Activated CD8-positive, alpha-beta memory T cell treated with anti-CD3 and anti-CD28 coated beads for 48 hours (primary cell): ENCODE data around the gene MAS1L.
"Not testable (repeated sequence)": the region's sequence is repeated elsewhere in the genome, so short reads cannot be mapped to it uniquely, and the experiment has no call there.

Experiments
- DNase-seq, 3 experiments: peaks; one replicate each; pipeline ENCODE4 v3.0.0-alpha.2; 2020; ENCODE audit warnings: low read depth in 2 of 3, low spot score in 2 of 3

MAS1L gene

DNA sequence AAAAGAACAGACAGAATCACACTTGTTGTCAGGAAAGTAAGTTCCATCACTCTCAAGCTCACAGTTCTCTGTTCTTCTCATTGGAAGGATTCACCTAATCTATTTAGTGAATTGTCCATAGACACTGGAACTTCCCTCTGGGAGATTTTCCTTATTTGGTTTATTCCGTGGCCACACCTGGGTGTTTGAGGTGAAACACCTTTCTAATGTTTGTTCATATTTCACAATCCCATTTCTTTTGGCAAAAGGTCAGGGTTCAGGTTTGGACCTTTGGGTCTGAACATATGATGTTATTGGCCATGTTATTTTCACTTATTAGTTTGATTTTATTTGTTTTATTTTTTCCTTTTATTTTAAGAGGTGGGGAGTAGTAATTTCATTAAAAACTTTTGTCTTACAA, 4.0 kb downstream of the MAS1L start:
- DNase-seq: no peak

DNA sequence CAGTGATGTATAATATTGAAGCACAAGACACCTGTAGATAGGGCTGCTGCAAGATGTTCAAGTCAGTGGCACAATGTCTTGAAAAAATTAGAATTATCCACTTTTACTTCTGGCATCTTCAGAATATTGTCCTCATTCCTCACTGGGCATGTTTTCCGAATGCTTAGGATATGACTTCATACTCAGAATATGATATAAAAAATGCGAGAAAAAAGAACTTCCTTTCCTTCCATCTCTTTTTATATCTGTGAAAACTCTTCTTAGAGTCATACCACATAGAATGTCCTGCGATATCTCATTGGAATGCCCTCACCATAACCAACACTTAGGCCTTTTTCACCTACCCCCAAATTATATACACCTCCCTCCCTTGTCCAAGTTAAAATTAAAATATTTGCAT, 4.6 kb downstream of the MAS1L start:
- no peak for DNase-seq

DNA sequence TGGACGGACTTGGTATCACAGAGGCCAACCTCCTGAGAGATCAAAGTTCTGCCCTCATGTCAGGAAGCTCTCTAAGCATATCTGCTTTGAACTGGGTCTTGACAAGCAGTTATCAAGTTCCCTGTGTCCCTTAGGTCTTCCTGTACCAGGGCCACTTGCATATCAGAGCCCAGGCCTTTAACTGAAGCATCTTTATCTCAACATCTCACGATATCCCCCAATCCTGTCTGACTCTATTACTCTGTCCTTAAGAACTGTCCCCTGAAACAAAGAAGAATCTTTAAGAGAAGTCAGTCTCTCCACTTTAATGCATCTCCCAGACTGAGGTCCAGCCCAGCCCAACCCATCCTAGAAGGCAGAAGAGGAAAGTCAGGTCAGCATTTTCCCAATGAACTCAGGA, 8.2 kb downstream of the MAS1L start:
- no peak for DNase-seq

DNA sequence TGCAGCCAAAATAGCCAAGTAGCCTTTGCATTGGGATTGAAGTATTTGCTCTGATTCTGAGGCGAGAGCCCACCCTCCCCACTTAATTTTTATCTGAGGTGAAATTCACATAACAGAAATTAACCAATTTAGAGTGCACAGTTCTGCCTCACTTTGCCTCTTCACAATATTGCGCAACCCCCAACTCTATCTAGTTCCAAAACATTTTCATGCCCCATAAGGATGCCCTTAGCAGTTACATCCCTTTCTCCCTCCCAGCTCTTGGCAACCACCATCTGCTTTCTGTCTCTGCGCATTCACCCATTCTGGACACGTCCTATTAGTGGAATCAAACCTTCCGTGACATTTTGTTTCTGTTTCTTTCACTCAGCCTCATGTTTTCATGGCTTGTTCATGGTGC, 9.0 kb downstream of the MAS1L start:
- DNase-seq: no peak

DNA sequence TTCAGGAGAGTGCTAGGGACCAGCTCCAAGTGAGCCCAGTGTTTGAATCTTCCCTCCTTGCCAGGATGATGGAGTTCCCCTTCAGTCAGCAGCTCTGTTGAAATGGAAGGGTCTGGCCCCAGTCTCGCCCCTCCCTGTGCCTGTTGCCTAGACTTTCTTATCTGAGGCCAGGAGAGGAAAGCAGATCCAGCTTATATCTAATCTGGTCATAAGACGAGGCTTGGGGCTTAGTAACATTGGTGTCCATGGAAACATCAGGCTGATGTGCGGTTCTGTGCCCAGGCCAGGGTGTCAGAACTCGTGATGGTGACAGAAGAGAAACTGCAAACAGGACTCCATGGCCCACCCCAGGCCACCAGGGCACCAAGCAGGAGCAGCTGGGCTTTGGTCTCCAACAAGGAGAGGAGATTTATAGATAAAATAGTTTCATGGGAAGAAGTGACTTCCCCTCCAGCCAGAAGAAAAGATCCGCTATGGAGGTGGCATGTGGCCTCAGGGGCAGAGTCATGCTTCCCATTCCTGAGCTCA, 9.8 kb downstream of the MAS1L start:
- DNase-seq: no peak

DNA sequence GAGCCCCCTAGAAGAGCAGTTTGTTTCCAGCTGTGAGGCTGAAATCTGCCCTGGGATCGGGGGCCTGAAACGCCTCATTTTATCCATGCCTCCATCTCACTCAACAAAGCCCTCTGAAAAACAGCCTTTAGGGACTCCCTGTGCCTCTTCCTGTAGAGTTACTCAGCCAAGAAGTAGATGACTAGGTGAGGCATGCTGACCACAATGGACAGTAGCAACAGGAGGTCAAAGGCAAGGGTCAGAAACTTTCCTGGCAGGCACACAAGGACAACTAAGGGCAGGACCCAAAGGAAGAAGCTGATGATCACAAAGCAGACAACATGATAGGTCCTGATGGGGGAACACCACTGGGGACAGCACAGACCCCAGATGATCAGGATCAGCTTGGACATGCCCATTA, 12.8 kb downstream of the MAS1L start:
- DNase-seq: no peak

DNA sequence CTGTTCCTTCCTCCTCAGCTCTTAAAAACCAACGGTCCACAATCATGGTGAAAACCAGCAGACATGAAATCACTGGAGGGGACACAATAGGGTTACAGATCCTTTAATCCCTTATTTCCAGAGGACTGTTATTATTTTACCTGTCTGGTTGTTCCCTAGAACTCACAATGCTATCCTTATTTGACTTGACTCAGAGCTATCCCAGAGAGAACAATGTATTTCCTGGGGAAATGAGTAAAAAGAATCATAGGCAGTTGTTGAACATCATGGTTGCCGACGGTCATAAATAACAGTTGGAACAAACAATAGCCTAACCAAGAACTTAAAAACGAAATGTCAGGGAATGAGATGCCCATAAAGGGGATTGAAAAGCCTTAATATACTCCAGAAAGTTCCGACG, 21.5 kb downstream of the MAS1L start:
- DNase-seq: no peak

DNA sequence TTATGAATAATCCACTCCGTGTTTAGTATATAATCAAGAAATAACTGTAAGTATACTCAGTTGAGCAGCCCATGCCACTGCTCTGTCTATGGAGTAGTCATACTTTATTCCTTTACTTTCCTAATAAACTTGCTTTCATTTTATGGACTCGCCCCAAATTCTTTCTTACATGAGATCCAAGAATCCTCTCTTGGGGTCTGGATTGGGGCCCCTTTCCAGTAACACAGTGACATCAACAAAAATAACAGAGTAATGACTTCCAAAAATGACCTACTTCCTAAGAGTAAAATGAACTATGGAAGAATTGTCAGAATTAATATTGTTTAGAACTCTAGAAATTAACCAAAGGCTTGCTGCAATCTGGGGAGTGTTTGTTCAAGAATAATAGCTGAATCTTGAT, 22.0 kb downstream of the MAS1L start:
- DNase-seq: no peak

DNA sequence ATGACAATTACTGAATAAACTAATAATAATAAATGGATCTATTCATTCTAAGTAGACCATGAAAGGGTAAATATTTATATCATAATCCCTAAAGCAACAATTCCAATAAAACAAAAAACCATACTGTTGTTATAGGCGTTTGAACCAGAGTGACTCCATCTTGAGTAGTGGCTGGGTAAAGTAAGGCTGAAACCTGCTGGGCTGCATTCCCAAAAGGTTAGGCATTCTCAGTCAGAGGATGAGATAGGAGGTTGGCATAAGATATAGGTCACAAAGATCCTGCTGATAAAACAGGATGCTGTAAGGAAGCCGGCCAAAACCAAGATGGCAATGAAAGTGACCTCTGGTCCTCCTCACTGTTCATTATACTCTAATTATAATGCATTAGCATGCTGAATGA, 22.5 kb downstream of the MAS1L start:
- DNase-seq: no peak

DNA sequence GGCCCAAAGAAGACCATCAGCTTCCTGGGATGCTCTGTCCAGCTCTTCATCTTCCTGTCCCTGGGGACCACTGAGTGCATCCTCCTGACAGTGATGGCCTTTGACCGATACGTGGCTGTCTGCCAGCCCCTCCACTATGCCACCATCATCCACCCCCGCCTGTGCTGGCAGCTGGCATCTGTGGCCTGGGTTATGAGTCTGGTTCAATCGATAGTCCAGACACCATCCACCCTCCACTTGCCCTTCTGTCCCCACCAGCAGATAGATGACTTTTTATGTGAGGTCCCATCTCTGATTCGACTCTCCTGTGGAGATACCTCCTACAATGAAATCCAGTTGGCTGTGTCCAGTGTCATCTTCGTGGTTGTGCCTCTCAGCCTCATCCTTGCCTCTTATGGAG, 25.7 kb downstream of the MAS1L start:
- no peak for DNase-seq

DNA sequence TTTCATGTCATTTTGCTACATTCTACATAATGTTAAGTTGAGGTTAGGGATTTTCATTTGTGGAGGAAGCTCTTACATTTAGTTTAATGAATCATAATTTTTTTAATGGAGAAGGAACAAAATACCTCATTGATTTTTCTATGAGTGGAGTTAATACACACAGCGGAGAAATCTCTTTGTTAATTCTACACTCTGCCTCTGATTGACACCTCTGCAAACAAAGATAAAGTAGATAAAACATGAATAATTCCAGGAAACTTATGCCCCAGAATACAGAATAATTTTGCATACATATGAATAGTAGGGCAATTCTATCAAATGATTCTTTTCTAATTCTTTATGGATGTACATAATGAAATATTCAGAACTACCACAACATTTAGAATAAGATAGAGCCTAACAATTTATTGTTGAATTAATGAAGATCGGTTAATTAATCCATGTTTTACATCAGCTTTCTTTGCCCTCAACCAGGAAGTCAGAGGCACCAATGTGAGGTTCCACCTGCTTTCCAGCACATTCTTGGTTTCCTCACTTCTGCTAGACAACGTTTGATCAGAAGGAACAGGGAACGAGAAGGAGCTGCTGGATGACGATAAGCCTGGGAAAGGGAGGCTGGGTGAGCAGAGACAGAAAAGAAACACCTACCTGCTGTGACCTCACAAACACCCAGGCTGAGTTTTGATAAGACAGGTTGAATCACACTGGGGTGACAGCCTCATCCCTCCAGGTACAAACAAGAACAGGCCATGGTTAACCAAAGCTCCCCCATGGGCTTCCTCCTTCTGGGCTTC, 26.5 kb downstream of the MAS1L start:
- DNase-seq: no peak

DNA sequence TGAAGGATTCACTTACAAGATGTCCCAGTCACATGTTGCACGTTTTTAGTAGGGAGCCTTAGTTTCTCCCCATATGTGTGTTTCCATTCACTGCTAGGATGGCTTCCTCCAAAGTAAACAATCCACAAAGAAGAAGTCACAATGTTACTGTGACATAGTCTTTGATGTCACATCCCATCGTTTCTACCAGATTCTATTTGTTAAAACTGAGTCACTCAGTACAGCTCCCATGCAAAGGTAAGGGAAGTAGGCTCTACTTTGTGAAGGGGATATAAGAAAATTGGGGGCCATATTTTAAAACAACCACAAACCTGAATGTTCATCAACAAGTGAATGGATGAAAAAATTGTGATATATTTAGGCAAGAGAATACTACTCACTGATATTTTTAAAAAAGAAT, 30.8 kb downstream of the MAS1L start, which contains the start of the genes OR11A1 and OR2H1:
TSS of gene OR11A1 (minus strand) at position 101 of the 400 bp plus-strand sequence. CDS start 29,430 bp downstream, outside the sequence.
TSS of gene OR2H1 (plus strand) at position 185 of the 400 bp plus-strand sequence. CDS start 4,615 bp downstream, outside the sequence.
- DNase-seq: no peak

DNA sequence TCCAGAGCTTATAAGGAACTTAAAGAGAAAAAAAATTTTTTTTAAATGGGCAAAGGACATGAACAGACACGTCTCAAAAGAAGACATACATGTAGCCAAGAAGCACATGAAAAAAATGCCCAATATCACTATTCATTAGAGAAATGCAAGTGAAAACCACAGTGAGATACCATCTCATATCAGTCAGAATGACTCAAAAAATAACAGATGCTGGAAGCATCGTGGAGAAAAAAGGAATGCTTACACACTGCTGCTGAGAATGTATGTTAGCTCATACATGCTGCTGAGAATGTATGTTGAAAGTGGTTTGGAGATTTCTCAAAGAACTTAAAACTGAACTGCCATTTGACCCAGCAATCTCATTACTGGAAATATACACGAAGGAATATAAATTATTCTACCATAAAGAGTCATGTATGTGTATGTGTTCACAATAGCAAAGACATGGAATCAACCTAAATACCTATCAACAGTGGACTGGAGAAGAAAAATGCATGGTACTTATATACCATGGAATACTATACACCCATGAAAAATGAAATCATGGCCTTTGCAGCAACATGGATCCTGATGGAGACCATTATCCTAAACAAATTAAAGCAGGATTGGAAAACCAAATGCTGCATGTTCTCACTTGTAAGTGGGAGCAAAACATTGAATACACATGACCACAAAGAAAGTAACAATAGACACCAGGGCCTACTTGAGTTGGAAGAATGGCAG, 36.1 kb downstream of the MAS1L start:
- no peak for DNase-seq

DNA sequence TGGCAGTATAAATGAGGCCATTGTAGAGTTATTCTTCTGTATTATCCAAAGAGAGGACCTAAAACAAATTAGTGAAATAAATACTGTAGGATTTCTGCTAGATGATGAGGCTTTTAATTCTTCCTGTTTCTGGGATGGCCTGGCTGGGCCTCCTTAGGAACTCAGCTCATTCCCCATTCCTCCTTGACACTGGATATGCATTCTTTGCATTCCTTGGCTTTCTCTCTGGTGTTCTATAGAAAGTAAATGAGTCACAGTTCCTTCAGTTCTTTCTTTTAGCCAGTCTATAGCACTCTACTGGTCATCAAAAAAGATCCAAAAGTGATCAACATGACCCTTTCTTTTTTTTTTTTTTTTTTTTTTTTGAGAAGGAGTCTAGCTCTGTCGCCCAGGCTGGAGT, 40.1 kb downstream of the MAS1L start:
- no peak for DNase-seq

DNA sequence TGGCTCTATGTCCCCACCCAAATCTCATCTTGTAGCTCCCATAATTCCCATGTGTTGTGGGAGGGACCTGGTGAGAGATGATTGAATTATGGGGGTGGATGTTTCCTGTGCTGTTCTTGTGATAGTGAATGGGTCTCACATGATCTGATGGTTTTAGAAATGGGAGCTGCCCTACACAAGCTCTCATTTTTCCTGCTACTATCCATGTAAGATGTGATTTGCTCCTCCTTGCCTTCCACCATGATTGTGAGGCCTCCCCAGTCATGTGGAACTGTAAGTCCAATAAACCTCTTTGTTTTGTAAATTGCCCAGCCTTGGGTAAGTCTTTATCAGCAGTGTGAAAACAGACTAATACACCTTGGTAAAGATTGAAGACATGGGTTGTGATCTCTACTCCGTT, 43.7 kb downstream of the MAS1L start:
- not testable (repeated sequence) for DNase-seq

DNA sequence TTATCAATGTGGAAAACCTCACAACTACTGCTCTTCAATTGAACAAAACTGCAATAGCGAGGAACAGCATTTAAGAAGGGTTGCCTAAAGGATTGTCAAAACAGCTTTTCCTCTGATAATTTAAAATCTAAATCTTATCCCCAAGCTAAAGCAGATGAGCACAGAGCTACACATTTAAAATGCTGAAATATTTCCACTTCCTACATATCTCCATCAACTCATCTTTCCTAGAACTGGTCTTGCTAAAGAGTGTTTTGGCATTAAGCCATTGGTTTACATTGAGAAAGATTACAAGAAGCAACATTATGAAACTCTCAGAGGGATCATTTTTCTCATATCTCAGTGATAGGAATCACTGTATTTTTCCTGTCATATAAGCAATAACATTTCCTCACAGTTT, 45.0 kb downstream of the MAS1L start:
- no peak for DNase-seq

DNA sequence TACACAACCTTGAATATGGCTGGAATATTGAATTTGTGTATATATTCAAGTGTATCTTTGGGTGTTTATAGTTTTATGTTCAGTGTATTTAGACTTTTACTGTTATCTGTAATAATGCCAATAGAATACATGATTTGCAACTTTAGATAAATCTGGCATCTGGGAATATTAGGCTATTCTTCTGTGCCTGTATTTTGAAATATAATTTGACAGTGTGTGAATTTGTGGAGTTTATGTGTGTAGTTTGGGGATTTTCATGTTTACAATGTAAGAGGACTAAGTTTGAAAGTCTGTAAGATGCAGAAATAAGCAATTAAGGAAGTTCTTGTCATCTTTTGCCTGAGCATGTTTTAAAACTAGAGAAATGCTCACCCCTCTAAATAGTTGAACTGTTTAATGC, 48.8 kb downstream of the MAS1L start, which contains the start of gene OR10C1:
TSS of gene OR10C1 (plus strand) at position 301 of the 400 bp plus-strand sequence. CDS start 710 bp downstream, outside the sequence.
- no peak for DNase-seq

DNA sequence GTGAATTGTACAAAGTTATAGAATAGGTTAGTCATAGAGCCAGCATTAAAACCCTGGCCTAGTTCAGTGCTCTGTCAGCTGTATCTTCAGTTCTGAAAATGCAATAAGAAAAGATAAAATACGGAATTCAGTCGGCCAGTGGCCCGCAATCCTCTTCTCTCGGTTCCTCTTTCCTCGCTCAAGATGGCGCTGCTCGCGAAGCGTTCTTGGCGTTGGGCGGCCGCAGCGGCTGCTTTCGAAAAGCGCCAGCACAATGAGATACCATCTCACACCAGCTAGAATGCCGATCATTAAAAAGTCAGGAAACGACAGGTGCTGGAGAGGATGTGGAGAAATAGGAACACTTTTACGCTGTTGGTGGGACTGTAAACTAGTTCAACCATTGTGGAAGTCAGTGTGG, 51.0 kb downstream of the MAS1L start:
- not testable (repeated sequence) for DNase-seq
